B cell (primary cell): Measurements from ENCODE around the gene PJA1. TPM values are rescaled to one million over a fixed set of nuclear protein-coding genes. Genes with fewer than 3 reads are reported as not detected.

Source experiments
- ATAC-seq: fragments of 200-7000 bp; cut with Tn5 transposase; one replicate; pipeline ENCODE4 v1.10.0; 2021; ENCODE audit warnings: low read depth, mild to moderate bottlenecking, moderate number of reproducible peaks, moderate library complexity
- CTCF ChIA-PET: fragments of 350-600 bp; sonication (Branson Sonifier 250); formaldehyde crosslinking; loops from one replicate; lab custom pipeline; 2021; ENCODE audit warnings: antibody characterized with exemption, inconsistent platforms; lab: Charles Lee
- POLR2A ChIA-PET: fragments of 350-600 bp; sonication (Branson Sonifier 250); formaldehyde crosslinking; loops from one replicate; lab custom pipeline; 2021; ENCODE audit warnings: antibody characterized with exemption; lab: Charles Lee
- DNase-seq: peaks from one replicate; pipeline ENCODE4 v3.0.0; 2013
- H2AFZ ChIP-seq: 2 replicates; pipeline ENCODE4 v1.6.1; 2012; ENCODE audit warnings: mild to moderate bottlenecking, low read depth, low read length; ENCODE audit not compliant: insufficient read depth, poor library complexity, severe bottlenecking
- H3K27ac ChIP-seq, 2 donors: 1 replicate in 1 of 2; 2 replicates in 1 of 2; pipeline ENCODE4 v1.5.1; 2012 to 2013; ENCODE audit warnings: low read length in 2 of 2, mild to moderate bottlenecking in 2 of 2, moderate library complexity in 1 of 2
- H3K27me3 ChIP-seq, 4 experiments: fragments of 200-600 bp in 1 of 4; sonication (generic) in 1 of 4; replicated peaks in 1 of 4; 1 replicate in 2 of 4; 2 replicates in 2 of 4; pipeline versions ENCODE4 v1.6.1 to v1.7.0; 2013 to 2016; ENCODE audit warnings: low read length in 3 of 4, mild to moderate bottlenecking in 2 of 4, mixed read lengths in 1 of 4, moderate library complexity in 1 of 4; ENCODE audit not compliant: insufficient read depth in 4 of 4, control insufficient read depth in 3 of 4; ENCODE audit errors: control extremely low read depth in 1 of 4
- H3K36me3 ChIP-seq, 2 experiments: replicated peaks in 1 of 2; 1 replicate in 1 of 2; 2 replicates in 1 of 2; pipeline versions ENCODE4 v1.6.1 to v1.7.1; 2013; ENCODE audit warnings: low read length in 1 of 2; ENCODE audit not compliant: insufficient read depth in 2 of 2, control insufficient read depth in 1 of 2; ENCODE audit errors: control extremely low read depth in 1 of 2, extremely low read depth in 1 of 2
- H3K4me1 ChIP-seq, 2 donors: fragments of 200-600 bp in 1 of 2; sonication (generic) in 1 of 2; 1 replicate in 1 of 2; 2 replicates in 1 of 2; pipeline versions ENCODE4 v1.5.1 to v1.6.1; 2013 to 2017; ENCODE audit warnings: low read length in 2 of 2; ENCODE audit not compliant: control insufficient read depth in 2 of 2, insufficient read depth in 2 of 2
- H3K4me2 ChIP-seq: replicated peaks from 2 replicates; pipeline ENCODE3; 2012; ENCODE audit warnings: mild to moderate bottlenecking, low read depth, low read length; ENCODE audit not compliant: poor library complexity, severe bottlenecking
- H3K4me3 ChIP-seq, 5 experiments: fragments of 200-600 bp in 1 of 5; sonication (generic) in 1 of 5; 1 replicate in 3 of 5; 2 replicates in 2 of 5; pipeline versions ENCODE4 v1.5.1 to v1.7.0; 2011 to 2016; ENCODE audit warnings: low read length in 4 of 5, mild to moderate bottlenecking in 4 of 5, low read depth in 2 of 5, control low read depth in 1 of 5, moderate library complexity in 1 of 5; ENCODE audit not compliant: insufficient read depth in 1 of 5; ENCODE audit errors: control extremely low read depth in 1 of 5, extremely low read depth in 1 of 5
- H3K79me2 ChIP-seq: fragments of 200-600 bp; sonication (generic); one replicate; pipeline ENCODE4 v1.6.0; 2016; ENCODE audit warnings: low read length; ENCODE audit not compliant: control insufficient read depth, insufficient read depth
- H3K9ac ChIP-seq: fragments of 200-600 bp; sonication (generic); 2 replicates; pipeline ENCODE4 v1.6.1; 2017; ENCODE audit warnings: mild to moderate bottlenecking, low read length, moderate library complexity
- H3K9me3 ChIP-seq, 3 donors: one replicate each; pipeline versions ENCODE4 v1.6.1 to v1.7.1; 2013; ENCODE audit warnings: low read length in 2 of 3; ENCODE audit not compliant: control insufficient read depth in 2 of 3, insufficient read depth in 1 of 3; ENCODE audit errors: control extremely low read depth in 1 of 3
- H4K20me1 ChIP-seq: 2 replicates; pipeline ENCODE4 v1.6.0; 2012; ENCODE audit warnings: mild to moderate bottlenecking, low read length; ENCODE audit not compliant: insufficient read depth, control insufficient read depth, poor library complexity, severe bottlenecking
- H3K27ac Mint-ChIP-seq: one replicate; pipeline ENCODE4 v1.8.0; 2021; ENCODE audit warnings: mixed read lengths
- H3K27me3 Mint-ChIP-seq: one replicate; pipeline ENCODE4 v1.8.0; 2021; ENCODE audit warnings: mixed read lengths
- H3K4me1 Mint-ChIP-seq: one replicate; pipeline ENCODE4 v1.8.0; 2021; ENCODE audit warnings: mixed read lengths
- H3K4me3 Mint-ChIP-seq: one replicate; pipeline ENCODE4 v1.8.0; 2021; ENCODE audit warnings: mixed read lengths
- H3K9me3 Mint-ChIP-seq: one replicate; pipeline ENCODE4 v1.8.0; 2022; ENCODE audit warnings: mixed read lengths; ENCODE audit not compliant: insufficient read depth
- CTCF ChIP-seq: fragments of 200-600 bp; IDR thresholded peaks from one replicate; pipeline ENCODE4 v1.8.0; 2022; ENCODE audit warnings: antibody characterized with exemption, mild to moderate bottlenecking
- EZH2 ChIP-seq: IDR thresholded peaks from 2 replicates; pipeline ENCODE4 v1.6.1; 2012; ENCODE audit warnings: borderline replicate concordance, low read depth, mild to moderate bottlenecking, moderate library complexity, low read length; ENCODE audit not compliant: insufficient read depth, poor library complexity, severe bottlenecking
- WGBS: methylation state at CpG from one replicate; pipeline ENCODE4 v1.1.5; 2013; ENCODE audit warnings: missing lambda C conversion rate; ENCODE audit not compliant: insufficient coverage; 5-methylcytosine and 5-hydroxymethylcytosine counted together
- intact Hi-C: fragments of 100-400 bp; cut with micrococcal nuclease; formaldehyde crosslinking; loops from one replicate; pipeline ENCODE4 v1.10.0; 2022
- polyA plus RNA-seq: library from polyadenylated mRNA; depleted of rRNA; stranded (reverse); fragments of >200 nt; gene quantifications from 2 replicates; pipeline ENCODE4 v1.2.3, GENCODE V29; 2012
- total RNA-seq, 2 donors: library from RNA; stranded (reverse); fragments of 120-200 nt in 1 of 2; gene quantifications; 1 replicate in 1 of 2; 2 replicates in 1 of 2; pipeline versions ENCODE4 v1.2.3 to v1.2.4, GENCODE V29; 2013 to 2022

The PJA1 gene
- total and polyA plus RNA-seq, 2 donors (not counting 1 experiment from before 2014, with no cell fraction given) = 17.7 to 21.3 TPM

- no peaks in the 10 kb centered on the region for H3K27me3 Mint-ChIP-seq
- TF ChIP-seq EZH2 = no peak
- H3K27ac Mint-ChIP-seq = no peak overlapping the region
- 83% methylated on average over 1 of the region's 2 CpGs for WGBS
- Histone ChIP-seq H3K27me3 (no peaks in the 10 kb centered on the region), H3K9me3 (no peaks in the 10 kb centered on the region), H2AFZ (no peak overlapping the region), H3K27ac (no peak overlapping the region), H3K4me1 (no peaks in the 10 kb centered on the region), H3K4me2 (no peak overlapping the region), H3K4me3 (no peak overlapping the region), H3K9ac (no peak overlapping the region), H3K79me2 (no peaks in the 10 kb centered on the region), H3K36me3 (no peaks in the 10 kb centered on the region), H4K20me1 (no peaks in the 10 kb centered on the region)
- no peak overlapping the region for H3K4me3 Mint-ChIP-seq
- no peaks in the 10 kb centered on the region for H3K9me3 Mint-ChIP-seq
- intact Hi-C loops = no loop called here
- DNase-seq = no peak
- H3K4me1 Mint-ChIP-seq = no peaks in the 10 kb centered on the region
- ChIA-PET POLR2A (no interaction called here), CTCF (no interaction called here)
- ATAC-seq = no peak
Observed at GRCh38 chrX:69211701-69212100, 46.4 kb upstream of the PJA1 start.

- H3K4me3 Mint-ChIP-seq = no peak overlapping the region
- TF ChIP-seq EZH2 (no peak), CTCF (no peak)
- Histone ChIP-seq H3K9me3 (no peaks in the 10 kb centered on the region), H3K79me2 (no peaks in the 10 kb centered on the region), H4K20me1 (no peaks in the 10 kb centered on the region), H3K4me3 (no peak overlapping the region), H2AFZ (no peak overlapping the region), H3K4me2 (no peak overlapping the region), H3K4me1 (no peaks in the 10 kb centered on the region), H3K27ac (no peak overlapping the region), H3K9ac (no peak overlapping the region), H3K36me3 (no peaks in the 10 kb centered on the region), H3K27me3 (no peaks in the 10 kb centered on the region)
- ChIA-PET CTCF (interaction anchor here (1.2 kb wide), 1 partner anchor 8 kb away, joined by 3 read pairs; no protein-coding TSS in a partner anchor), POLR2A (no interaction called here)
- H3K27me3 Mint-ChIP-seq = no peaks in the 10 kb centered on the region
- H3K4me1 Mint-ChIP-seq = no peaks in the 10 kb centered on the region
- intact Hi-C loops = no loop called here
- DNase-seq (no peak), ATAC-seq (no peak)
- WGBS = no CpG with 5 or more reads among the region's 3 CpGs
- no peak overlapping the region for H3K27ac Mint-ChIP-seq
- no peaks in the 10 kb centered on the region for H3K9me3 Mint-ChIP-seq
Observed at GRCh38 chrX:69210581-69210980, 45.3 kb upstream of the PJA1 start.
